Measurements from ENCODE around the gene USP10. TPM values are rescaled to one million over a fixed set of nuclear protein-coding genes. Genes with fewer than 3 reads are reported as not detected.

The USP10 gene
- total and polyA plus RNA-seq, 4 donors = 28.2 to 46.1 (median 42.0) TPM

- TF ChIP-seq, protein P1, sequence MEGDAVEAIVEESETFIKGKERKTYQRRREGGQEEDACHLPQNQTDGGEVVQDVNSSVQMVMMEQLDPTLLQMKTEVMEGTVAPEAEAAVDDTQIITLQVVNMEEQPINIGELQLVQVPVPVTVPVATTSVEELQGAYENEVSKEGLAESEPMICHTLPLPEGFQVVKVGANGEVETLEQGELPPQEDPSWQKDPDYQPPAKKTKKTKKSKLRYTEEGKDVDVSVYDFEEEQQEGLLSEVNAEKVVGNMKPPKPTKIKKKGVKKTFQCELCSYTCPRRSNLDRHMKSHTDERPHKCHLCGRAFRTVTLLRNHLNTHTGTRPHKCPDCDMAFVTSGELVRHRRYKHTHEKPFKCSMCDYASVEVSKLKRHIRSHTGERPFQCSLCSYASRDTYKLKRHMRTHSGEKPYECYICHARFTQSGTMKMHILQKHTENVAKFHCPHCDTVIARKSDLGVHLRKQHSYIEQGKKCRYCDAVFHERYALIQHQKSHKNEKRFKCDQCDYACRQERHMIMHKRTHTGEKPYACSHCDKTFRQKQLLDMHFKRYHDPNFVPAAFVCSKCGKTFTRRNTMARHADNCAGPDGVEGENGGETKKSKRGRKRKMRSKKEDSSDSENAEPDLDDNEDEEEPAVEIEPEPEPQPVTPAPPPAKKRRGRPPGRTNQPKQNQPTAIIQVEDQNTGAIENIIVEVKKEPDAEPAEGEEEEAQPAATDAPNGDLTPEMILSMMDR (IDR thresholded peaks at IDR 0.05; ENCODE audit: low read depth, low read length, missing input control) = no peak
Measured at GRCh38 chr16:84816485-84816884, 116.7 kb downstream of the USP10 start (continued).

- Histone ChIP-seq H3K9ac (ENCODE audit: low read depth in 1 of 2, low read length in 2 of 2) (no peak overlapping the region), H3K4me1 (ENCODE audit: control insufficient read depth in 4 of 4, insufficient read depth in 4 of 4, low read length in 3 of 4) (peaks cover 0 to 6% (median 4%) of the 10 kb centered on the region in 4 donors), H3K36me3 (ENCODE audit: control insufficient read depth in 4 of 4, insufficient read depth in 3 of 4, low read depth in 1 of 4, low read length in 3 of 4) (no peaks in the 10 kb centered on the region), H3K27ac (ENCODE audit: low read depth in 1 of 2, low read length in 2 of 2) (no peak overlapping the region), H3K9me3 (ENCODE audit: control insufficient read depth in 4 of 4, low read length in 3 of 4) (no peaks in the 10 kb centered on the region), H3K4me3 (ENCODE audit: low read depth in 1 of 3, low read length in 3 of 3) (no peak overlapping the region), H3K27me3 (ENCODE audit: control insufficient read depth in 4 of 4, insufficient read depth in 4 of 4, low read length in 3 of 4) (peaks cover 0 to 3% (median 2%) of the 10 kb centered on the region in 4 donors)
- DNase-seq (ENCODE audit: low spot score) = no peak
- WGBS = 83% methylated on average over 10 of the region's 10 CpGs
- no peak for TF ChIP-seq RAD21 (IDR thresholded peaks at IDR 0.05)
- no peak for TF ChIP-seq EGR1 (IDR thresholded peaks at IDR 0.05; ENCODE audit: low read depth in 2 of 2)
- no peak for TF ChIP-seq ATF3 (IDR thresholded peaks at IDR 0.05)
- TF ChIP-seq RXRA (IDR thresholded peaks at IDR 0.05) = no peak
- no peak for TF ChIP-seq MAX (IDR thresholded peaks at IDR 0.05)
- TF ChIP-seq YY1 (IDR thresholded peaks at IDR 0.05) = no peak
- no peak for TF ChIP-seq ZBTB33 (IDR thresholded peaks at IDR 0.05)
- no peak for TF ChIP-seq SP1 (IDR thresholded peaks at IDR 0.05)
- no peak for TF ChIP-seq GABPA (IDR thresholded peaks at IDR 0.05 in 1 of 2, conservative IDR thresholded peaks at IDR 0.05 in 1 of 2)
- TF ChIP-seq HNF4A (conservative IDR thresholded peaks at IDR 0.05) = no peak
- no peak for TF ChIP-seq REST (IDR thresholded peaks at IDR 0.05)
- no peak for TF ChIP-seq FOXA2 (IDR thresholded peaks at IDR 0.05)
- no peak for TF ChIP-seq TAF1 (conservative IDR thresholded peaks at IDR 0.05)
Measured at GRCh38 chr16:84817206-84817605, 117.4 kb downstream of the USP10 start.

Data from liver (tissue), 9 donors.